Measurements from ENCODE around the gene TMEM126A.

Gene TMEM126A

DNA sequence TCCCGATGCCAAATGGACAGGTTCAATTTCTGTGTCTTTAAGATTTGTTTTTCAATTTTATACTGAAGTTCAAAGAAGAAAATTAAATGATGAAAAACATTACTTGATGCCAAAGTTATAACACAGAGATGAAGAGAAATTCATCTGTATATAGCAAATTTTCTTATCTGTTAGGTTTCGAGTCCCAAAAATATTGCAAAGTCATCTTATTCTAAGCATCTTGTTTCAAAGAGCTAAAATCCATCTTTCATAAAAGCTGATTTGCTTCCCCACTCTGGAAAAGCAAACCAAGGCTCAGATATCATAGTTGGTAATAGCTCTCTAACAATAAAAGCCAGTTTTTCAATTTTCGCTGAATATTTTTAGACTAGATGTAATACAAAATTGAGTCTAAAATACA is 57.2 kb downstream of the TMEM126A start:
- H3K4me1 ChIP-seq (ENCODE audit: insufficient read depth, low read length): no peaks in the 10 kb centered on the region
- no peak overlapping the region for H3K4me3 ChIP-seq (ENCODE audit: low read depth in 1 of 2, low read length in 2 of 2)
- no peaks in the 10 kb centered on the region for H3K27me3 ChIP-seq (ENCODE audit: control insufficient read depth in 1 of 2, insufficient read depth in 2 of 2, low read length in 2 of 2)
- no peak overlapping the region for H3K27ac ChIP-seq (ENCODE audit: low read depth, low read length)
- H3K9ac ChIP-seq (ENCODE audit: low read length): no peak overlapping the region
- no peaks in the 10 kb centered on the region for H3K36me3 ChIP-seq (ENCODE audit: insufficient read depth, low read length)
- H3K9me3 ChIP-seq (ENCODE audit: low read length): no peaks in the 10 kb centered on the region

DNA sequence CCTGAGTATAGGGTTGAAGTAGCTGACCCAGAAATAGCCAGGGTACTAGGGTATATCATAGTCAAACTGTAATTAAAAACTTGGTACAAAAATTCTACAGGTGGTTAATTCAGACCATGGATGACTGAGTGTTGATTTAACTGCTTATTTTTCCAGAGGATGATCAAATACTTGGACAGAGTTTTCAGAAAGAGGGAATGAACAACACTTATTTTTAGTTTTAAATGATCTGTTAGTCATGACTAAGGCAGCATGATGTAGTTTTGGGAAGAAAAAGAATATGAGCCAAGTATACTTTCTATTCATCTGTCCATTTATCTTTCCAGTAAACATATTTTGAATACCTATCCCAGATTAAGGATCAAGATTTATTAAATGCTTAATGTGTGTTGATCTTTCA is 58.0 kb downstream of the TMEM126A start:
- Histone ChIP-seq H3K27me3 (ENCODE audit: control insufficient read depth in 1 of 2, insufficient read depth in 2 of 2, low read length in 2 of 2) (no peaks in the 10 kb centered on the region), H3K9me3 (ENCODE audit: low read length) (no peaks in the 10 kb centered on the region), H3K4me1 (ENCODE audit: insufficient read depth, low read length) (no peaks in the 10 kb centered on the region), H3K4me3 (ENCODE audit: low read depth in 1 of 2, low read length in 2 of 2) (no peak overlapping the region), H3K36me3 (ENCODE audit: insufficient read depth, low read length) (no peaks in the 10 kb centered on the region), H3K27ac (ENCODE audit: low read depth, low read length) (no peak overlapping the region), H3K9ac (ENCODE audit: low read length) (no peak overlapping the region)
